Activated naive CD4-positive, alpha-beta T cell treated with anti-CD3 and anti-CD28 coated beads, Interleukin-2, amount 50 U/mL, for 16 hours (primary cell): Measurements from ENCODE around the gene KCNK15.

Experiments used
- DNase-seq: peaks from one replicate; pipeline ENCODE4 v3.0.0-alpha.2; 2020

KCNK15 gene

GRCh38 chr20:44715499-44716308 lies 30.0 kb upstream of the KCNK15 start:
- no peak for DNase-seq

DNA sequence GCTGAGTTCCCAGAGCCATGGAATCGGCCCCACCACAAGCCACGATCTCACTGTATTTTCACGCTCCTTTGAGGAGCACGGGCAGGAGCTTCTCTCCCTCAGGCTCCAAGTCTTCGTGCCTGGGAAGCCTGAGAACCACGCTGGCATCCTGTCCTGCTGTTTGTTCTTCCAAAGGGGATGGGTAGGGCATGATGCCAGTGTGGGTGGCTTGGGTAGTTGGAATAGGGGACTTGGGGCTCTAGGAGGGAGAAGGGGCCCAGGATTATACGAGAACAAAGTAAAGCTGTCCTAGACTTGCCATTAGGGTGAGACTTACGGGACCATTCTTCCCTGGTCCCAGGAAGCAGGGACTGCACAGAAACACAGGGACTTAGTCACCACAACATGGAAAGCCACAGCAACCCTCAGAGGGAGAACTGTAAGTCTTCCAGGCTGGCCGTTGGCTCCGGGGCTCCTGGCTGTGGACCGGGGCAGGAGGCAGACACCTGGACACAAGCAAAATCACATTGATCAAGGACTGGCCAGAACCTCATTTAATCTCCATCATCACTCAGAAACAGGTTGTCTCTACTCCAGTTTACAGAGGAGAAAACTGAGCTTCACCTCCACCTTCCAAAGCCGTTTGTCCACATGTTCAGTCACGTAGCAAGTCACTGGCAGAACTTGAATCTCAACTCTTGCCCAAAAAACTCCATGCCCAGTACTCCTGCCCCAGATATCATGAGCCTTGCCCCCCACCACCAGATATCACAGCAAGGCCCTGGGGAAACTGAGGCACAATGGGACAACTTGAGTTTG lies 29.2 kb upstream of the KCNK15 start:
- no peak for DNase-seq

DNA sequence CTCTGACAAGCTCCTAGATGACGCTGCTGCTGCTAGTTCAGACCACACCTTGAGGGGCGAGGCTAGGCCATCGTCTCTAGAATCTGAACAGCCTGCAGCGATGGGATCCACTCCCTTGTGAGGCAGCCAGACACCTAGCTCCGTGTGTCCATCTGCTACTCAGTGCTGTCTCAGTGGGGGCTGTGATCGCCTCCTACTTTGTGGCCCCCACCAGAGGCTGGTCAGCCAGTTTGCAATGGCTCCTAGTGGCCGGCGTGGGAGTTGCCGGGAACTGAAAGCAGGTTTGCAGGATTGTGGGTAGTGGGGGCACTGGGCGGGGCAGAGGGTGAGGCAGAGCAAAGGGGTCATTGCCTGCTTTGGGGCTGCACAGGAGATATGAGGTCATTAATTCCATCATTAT lies 27.7 kb upstream of the KCNK15 start:
- no peak for DNase-seq

DNA sequence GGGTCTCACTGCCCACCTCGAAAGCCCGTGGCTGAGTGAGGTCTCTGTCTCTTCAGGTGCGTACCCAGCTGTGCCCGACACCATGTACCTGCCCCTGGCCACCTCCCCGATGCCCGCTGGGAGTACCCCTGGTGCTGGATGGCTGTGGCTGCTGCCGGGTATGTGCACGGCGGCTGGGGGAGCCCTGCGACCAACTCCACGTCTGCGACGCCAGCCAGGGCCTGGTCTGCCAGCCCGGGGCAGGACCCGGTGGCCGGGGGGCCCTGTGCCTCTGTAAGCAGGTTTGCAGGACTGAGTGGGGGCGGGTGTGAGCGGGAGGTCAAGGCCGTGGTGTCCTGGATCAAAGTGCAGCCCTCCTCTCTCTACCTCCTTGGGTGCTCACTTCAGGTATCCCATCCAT lies 25.8 kb upstream of the KCNK15 start:
- DNase-seq, result no peak

- no peak for DNase-seq
Measured at GRCh38 chr20:44720621-44720996, 25.1 kb upstream of the KCNK15 start.

DNA sequence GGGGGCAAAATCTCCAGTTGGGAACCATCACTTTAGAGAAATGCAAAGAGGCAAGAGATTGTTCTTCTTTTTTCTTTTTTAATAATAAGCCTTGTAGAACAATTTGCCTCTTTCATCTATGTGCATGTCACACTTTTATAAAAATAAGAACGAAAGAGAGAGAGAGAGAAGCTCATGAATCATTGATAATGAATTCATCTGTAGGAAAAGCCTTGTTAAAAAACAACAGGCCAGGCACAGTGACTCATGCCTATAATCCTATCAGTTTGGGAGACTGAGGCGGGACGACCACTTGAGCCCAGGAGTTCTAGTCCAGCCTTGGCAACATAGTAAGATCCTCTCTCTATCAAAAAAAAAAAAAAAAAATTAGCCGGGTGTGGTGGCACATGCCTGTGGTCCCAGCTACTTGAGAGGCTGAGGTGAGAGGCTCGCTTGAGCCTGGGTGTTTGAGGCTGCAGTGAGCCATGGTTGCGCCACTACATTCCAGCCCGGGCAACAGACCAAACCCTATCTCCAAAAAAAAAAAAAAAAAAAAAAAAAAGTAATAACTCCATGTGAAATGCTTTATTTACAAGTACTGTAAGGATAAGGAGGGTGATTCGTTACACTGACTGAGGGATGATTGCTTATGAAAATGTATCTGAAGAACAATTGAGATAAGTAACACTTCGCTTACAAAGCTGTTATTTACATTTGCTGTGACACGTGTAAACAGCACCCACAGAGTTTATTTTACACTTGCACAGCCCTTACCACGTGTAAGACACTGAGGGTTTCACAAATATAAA lies 24.5 kb upstream of the KCNK15 start:
- DNase-seq, result no peak

GRCh38 chr20:44721785-44722054 lies 23.9 kb upstream of the KCNK15 start:
- no peak for DNase-seq

DNA sequence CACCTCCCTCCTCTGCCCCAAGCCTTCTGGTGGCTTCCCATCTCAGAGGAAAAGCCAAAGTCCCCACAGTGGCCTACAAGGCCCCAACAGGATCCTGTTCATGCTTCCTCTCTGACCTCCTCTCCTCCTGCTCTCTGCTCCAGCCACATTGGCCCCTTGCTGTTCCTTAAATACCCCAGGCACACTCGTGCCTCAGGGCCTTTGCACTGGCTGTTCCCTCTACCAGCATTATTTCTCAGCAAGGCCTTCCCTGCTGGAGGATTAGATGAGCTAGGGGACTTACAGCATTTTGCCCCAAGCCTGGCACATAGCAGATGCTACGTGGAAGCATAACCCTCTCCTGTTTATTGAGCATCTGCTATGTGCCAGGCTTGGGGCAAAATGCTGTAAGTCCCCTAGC lies 22.7 kb upstream of the KCNK15 start:
- DNase-seq, result no peak

DNA sequence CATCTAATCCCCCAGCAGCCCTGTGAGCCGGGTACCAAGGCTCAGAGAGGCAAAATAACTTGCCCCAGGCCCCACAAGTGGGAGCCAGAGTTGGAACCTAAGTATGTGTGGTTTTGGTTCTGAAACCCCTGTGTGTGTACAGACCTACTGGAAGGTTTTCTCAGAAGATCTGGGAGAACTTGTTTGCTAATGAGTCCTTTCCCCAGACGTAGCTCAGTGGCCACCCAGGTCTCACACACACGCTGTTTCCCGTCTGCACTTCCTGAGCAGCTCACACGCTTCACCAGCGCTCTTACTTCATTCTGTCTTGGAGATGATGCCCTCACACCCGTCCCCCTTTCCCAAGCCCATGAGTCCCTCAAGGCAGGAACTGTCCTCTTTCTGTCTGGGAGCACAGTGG lies 22.3 kb upstream of the KCNK15 start:
- no peak for DNase-seq

- DNase-seq, result no peak
Measured at GRCh38 chr20:44723798-44724362, 21.8 kb upstream of the KCNK15 start.

DNA sequence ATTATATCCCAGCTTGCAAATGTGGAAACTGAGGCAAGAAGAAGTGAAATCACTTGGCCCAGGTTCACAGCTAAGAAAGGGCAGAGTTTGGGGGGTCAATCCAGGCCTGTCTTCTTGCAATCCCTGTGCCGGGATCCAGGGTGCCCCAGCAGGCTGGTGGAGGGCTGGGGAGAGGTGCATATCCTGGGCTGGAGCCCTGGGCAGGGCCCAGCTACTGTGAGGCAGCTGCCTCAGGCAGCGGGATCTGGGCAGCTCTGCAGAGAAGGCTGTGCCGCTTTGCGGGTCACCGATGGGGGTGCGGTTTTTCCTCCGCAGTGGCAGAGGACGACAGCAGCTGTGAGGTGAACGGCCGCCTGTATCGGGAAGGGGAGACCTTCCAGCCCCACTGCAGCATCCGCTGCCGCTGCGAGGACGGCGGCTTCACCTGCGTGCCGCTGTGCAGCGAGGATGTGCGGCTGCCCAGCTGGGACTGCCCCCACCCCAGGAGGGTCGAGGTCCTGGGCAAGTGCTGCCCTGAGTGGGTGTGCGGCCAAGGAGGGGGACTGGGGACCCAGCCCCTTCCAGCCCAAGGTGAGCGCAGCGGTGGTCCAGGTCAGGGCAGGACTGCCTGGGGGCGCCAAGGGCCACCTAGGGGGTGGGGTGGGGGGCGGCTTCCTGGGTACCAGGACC lies 21.1 kb upstream of the KCNK15 start:
- DNase-seq, result no peak

DNA sequence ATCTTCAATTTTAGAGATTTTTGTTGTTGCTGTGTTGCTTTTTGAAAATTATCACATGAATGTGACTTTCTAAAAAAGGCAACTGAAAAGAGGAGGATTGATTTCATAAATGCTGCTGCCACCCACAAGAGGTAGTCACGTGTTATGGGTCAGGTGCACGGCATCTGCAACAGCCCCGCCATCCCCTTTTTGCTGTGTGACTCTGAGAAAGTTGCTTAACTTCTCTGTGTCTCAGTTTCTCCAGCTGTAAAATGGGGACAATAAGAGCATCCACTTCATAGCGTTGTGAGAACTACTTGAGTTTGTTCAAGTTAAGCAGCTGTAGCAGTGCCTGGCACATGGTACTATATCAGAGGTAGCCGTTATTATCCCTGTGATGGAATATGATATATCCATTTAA lies 19.8 kb upstream of the KCNK15 start:
- DNase-seq, result no peak

DNA sequence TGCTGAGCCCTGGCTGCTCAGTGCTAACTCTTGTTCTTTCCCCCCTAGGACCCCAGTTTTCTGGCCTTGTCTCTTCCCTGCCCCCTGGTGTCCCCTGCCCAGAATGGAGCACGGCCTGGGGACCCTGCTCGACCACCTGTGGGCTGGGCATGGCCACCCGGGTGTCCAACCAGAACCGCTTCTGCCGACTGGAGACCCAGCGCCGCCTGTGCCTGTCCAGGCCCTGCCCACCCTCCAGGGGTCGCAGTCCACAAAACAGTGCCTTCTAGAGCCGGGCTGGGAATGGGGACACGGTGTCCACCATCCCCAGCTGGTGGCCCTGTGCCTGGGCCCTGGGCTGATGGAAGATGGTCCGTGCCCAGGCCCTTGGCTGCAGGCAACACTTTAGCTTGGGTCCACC lies 18.6 kb upstream of the KCNK15 start:
- DNase-seq, result no peak

GRCh38 chr20:44727651-44728050 lies 18.0 kb upstream of the KCNK15 start:
- no peak for DNase-seq

- no peak for DNase-seq
Measured at GRCh38 chr20:44728801-44729443, 16.7 kb upstream of the KCNK15 start.

DNA sequence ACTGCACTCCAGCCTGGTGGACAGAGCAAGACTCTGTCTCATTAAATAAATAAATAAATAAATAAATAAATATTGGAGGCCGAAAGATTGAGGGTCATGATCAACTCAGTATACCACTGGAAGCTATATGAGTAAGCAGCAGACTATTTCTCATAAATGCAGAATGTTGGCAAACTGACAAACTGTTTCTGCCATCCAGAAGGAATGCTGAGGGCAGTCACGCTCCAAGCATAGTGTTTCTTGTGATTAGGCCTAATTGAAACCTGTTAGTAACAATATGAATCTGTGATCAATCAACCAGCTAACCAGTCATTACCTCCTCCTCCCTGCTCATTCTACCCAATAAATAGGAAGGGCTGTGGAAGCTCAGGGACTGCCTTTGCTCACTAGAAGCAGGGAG lies 15.2 kb upstream of the KCNK15 start:
- DNase-seq, result no peak

- no peak for DNase-seq
Measured at GRCh38 chr20:44731657-44732056, 14.0 kb upstream of the KCNK15 start.

DNA sequence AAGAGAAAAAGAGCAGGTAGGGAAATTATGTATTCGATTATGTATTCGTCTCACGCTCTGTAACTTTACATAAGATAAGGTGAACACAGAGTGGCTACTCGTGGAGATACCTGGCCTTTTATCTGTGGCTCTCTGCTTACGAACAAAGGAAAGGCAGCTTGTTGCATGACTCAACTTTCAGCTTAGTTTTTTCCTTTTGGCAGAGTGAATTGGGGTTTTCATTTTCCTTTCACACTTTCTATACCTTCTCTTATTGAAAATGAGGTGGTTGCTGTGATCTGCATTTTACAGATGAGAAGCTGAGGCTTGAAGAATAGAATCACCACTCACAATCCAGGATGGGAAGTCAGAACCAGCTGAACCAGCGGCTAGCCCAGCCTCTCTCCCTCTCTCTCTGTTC lies 13.3 kb upstream of the KCNK15 start:
- no peak for DNase-seq

- DNase-seq, result peak; percentile 65
Measured at GRCh38 chr20:44733341-44734069, 12.2 kb upstream of the KCNK15 start.

- no peak for DNase-seq
Measured at GRCh38 chr20:44734938-44735337, 10.7 kb upstream of the KCNK15 start.

GRCh38 chr20:44735816-44736169 lies 9.9 kb upstream of the KCNK15 start:
- DNase-seq, result no peak
